Trophoblast cell (in vitro differentiated cells and primary cell): ENCODE measurements around the gene MPV17.
A peak's percentile ranks its signal among the peaks of the same experiment; 100 is the strongest.

Experiments
- DNase-seq, 2 donors: peaks; one replicate each; pipeline ENCODE4 v3.0.0-alpha.2; 2016
- H2AFZ ChIP-seq: 2 replicates; pipeline ENCODE4 v1.6.1; 2013; ENCODE audit warnings: low read length, moderate library complexity, mild to moderate bottlenecking; ENCODE audit not compliant: insufficient read depth, poor library complexity
- H2AK5ac ChIP-seq: 2 replicates; pipeline ENCODE4 v1.6.1; 2013; ENCODE audit warnings: mild to moderate bottlenecking, low read length
- H2BK120ac ChIP-seq: 2 replicates; pipeline ENCODE4 v1.6.1; 2013; ENCODE audit warnings: low read length, mild to moderate bottlenecking, moderate library complexity; ENCODE audit not compliant: insufficient read depth, poor library complexity
- H2BK12ac ChIP-seq: 2 replicates; pipeline ENCODE4 v1.6.1; 2013; ENCODE audit warnings: mild to moderate bottlenecking, low read length, moderate library complexity
- H2BK5ac ChIP-seq: 2 replicates; pipeline ENCODE4 v1.6.1; 2013; ENCODE audit warnings: low read length, low read depth, moderate library complexity, mild to moderate bottlenecking; ENCODE audit not compliant: poor library complexity
- H3K14ac ChIP-seq: 2 replicates; pipeline ENCODE4 v1.6.1; 2013; ENCODE audit warnings: mild to moderate bottlenecking, low read length
- H3K18ac ChIP-seq: 2 replicates; pipeline ENCODE4 v1.6.1; 2013; ENCODE audit warnings: mild to moderate bottlenecking, low read length
- H3K23ac ChIP-seq: 2 replicates; pipeline ENCODE4 v1.6.1; 2013; ENCODE audit warnings: low read length
- H3K27ac ChIP-seq: 2 replicates; pipeline ENCODE4 v1.5.1; 2013; ENCODE audit warnings: low read depth, mild to moderate bottlenecking, inconsistent platforms, low read length, moderate library complexity
- H3K27me3 ChIP-seq: 2 replicates; pipeline ENCODE4 v1.6.1; 2013; ENCODE audit warnings: inconsistent platforms, mild to moderate bottlenecking, low read length, moderate library complexity; ENCODE audit not compliant: insufficient read depth
- H3K36me3 ChIP-seq, 2 experiments: 1 replicate in 1 of 2; 2 replicates in 1 of 2; pipeline ENCODE4 v1.6.1; 2013; ENCODE audit warnings: low read length in 2 of 2, mild to moderate bottlenecking in 2 of 2, moderate library complexity in 1 of 2; ENCODE audit not compliant: insufficient read depth in 2 of 2, control insufficient read depth in 1 of 2
- H3K4ac ChIP-seq: 2 replicates; pipeline ENCODE4 v1.6.1; 2013; ENCODE audit warnings: low read depth, mild to moderate bottlenecking, low read length, moderate library complexity
- H3K4me1 ChIP-seq, 2 experiments: 1 replicate in 1 of 2; 2 replicates in 1 of 2; pipeline ENCODE4 v1.6.1; 2013; ENCODE audit warnings: low read length in 2 of 2, mild to moderate bottlenecking in 2 of 2, moderate library complexity in 1 of 2; ENCODE audit not compliant: insufficient read depth in 2 of 2, control insufficient read depth in 1 of 2
- H3K4me2 ChIP-seq: 2 replicates; pipeline ENCODE4 v1.6.1; 2013; ENCODE audit warnings: inconsistent platforms, mild to moderate bottlenecking, low read length, moderate library complexity
- H3K4me3 ChIP-seq: 2 replicates; pipeline ENCODE4 v1.5.1; 2013; ENCODE audit warnings: mild to moderate bottlenecking, low read depth, low read length, inconsistent platforms
- H3K79me1 ChIP-seq: one replicate; pipeline ENCODE4 v1.6.1; 2013; ENCODE audit warnings: low read length
- H3K79me2 ChIP-seq: 2 replicates; pipeline ENCODE4 v1.6.1; 2013; ENCODE audit warnings: low read length, mild to moderate bottlenecking; ENCODE audit not compliant: control insufficient read depth, insufficient read depth, poor library complexity
- H3K9ac ChIP-seq: 2 replicates; pipeline ENCODE4 v1.6.1; 2013; ENCODE audit warnings: mild to moderate bottlenecking, low read length
- H3K9me3 ChIP-seq: 2 replicates; pipeline ENCODE4 v1.6.1; 2013; ENCODE audit warnings: low read depth, mild to moderate bottlenecking, control low read depth, inconsistent platforms, low read length; ENCODE audit not compliant: insufficient read depth
- H4K12ac ChIP-seq: 2 replicates; pipeline ENCODE4 v1.6.1; 2013; ENCODE audit warnings: low read depth, mild to moderate bottlenecking, low read length, moderate library complexity
- H4K8ac ChIP-seq: 2 replicates; pipeline ENCODE4 v1.6.1; 2013; ENCODE audit warnings: low read depth, mild to moderate bottlenecking, low read length, moderate library complexity
- H4K91ac ChIP-seq: one replicate; pipeline ENCODE4 v1.6.1; 2013; ENCODE audit warnings: low read depth, mild to moderate bottlenecking, low read length, moderate library complexity
- WGBS: extraction: QIAGEN DNeasy Blood & Tissue Kit; methylation state at CpG from one replicate; pipeline ENCODE4 v1.1.7; 2013; ENCODE audit warnings: missing lambda C conversion rate; ENCODE audit not compliant: insufficient read length, insufficient coverage; ENCODE audit errors: extremely low coverage; 5-methylcytosine and 5-hydroxymethylcytosine counted together

MPV17 gene

DNA sequence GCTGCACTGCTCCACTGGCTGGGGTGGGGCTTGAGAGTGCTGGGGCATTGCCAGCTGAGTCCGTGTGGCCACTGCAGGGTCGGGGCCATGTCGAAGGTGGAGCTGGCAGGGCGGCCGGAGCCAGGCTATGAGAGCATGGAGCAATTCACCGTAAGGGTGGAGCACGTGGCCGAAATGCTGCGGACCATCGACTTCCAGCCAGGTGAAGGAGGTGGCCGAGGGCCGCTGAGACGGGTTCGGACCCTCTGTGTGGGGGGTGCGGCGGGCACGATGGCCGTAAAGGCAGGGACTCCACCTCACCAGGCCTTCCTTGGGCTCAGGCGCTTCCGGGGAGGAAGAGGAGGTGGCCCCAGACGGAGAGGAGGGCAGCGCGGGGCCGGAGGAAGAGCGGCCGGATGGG lies 16.8 kb downstream of the MPV17 start:
- H3K9me3 ChIP-seq: peaks cover 6% of the 10 kb centered on the region
- H3K14ac ChIP-seq: no peak overlapping the region
- H3K79me2 ChIP-seq: no peaks in the 10 kb centered on the region
- H3K9ac ChIP-seq: no peak overlapping the region
- H2AFZ ChIP-seq: no peak overlapping the region
- no peak overlapping the region for H2BK5ac ChIP-seq
- WGBS: no CpG with 5 or more reads among the region's 26 CpGs
- no peak overlapping the region for H3K4me3 ChIP-seq
- H3K27ac ChIP-seq: no peak overlapping the region
- H3K79me1 ChIP-seq: no peaks in the 10 kb centered on the region
- H4K91ac ChIP-seq: no peak overlapping the region
- DNase-seq: no peak
- no peak overlapping the region for H2BK12ac ChIP-seq
- no peak overlapping the region for H2AK5ac ChIP-seq
- peaks cover 3% of the 10 kb centered on the region in 2 experiments for H3K36me3 ChIP-seq
- H3K23ac ChIP-seq: no peak overlapping the region
- H3K4ac ChIP-seq: no peak overlapping the region
- no peak overlapping the region for H4K12ac ChIP-seq
- H2BK120ac ChIP-seq: no peak overlapping the region
- H3K18ac ChIP-seq: no peak overlapping the region
- H4K8ac ChIP-seq: no peak overlapping the region
- H3K4me2 ChIP-seq: no peak overlapping the region
- peaks cover 0 to 10% of the 10 kb centered on the region in 2 experiments for H3K4me1 ChIP-seq
- peaks cover 31% of the 10 kb centered on the region for H3K27me3 ChIP-seq

GRCh38 chr2:27305516-27305915 lies 17.4 kb downstream of the MPV17 start:
- Histone ChIP-seq H2AK5ac (no peak overlapping the region), H4K12ac (no peak overlapping the region), H2BK12ac (no peak overlapping the region), H3K27me3 (peaks cover 31% of the 10 kb centered on the region), H3K27ac (no peak overlapping the region), H3K23ac (no peak overlapping the region), H3K4me3 (no peak overlapping the region), H4K8ac (no peak overlapping the region), H3K79me2 (no peaks in the 10 kb centered on the region), H3K14ac (no peak overlapping the region), H4K91ac (no peak overlapping the region), H2AFZ (no peak overlapping the region), H3K9ac (no peak overlapping the region), H2BK5ac (no peak overlapping the region), H3K4me1 (peaks cover 0 to 10% of the 10 kb centered on the region in 2 experiments), H3K79me1 (no peaks in the 10 kb centered on the region), H3K4ac (no peak overlapping the region), H3K9me3 (peaks cover 6% of the 10 kb centered on the region), H2BK120ac (no peak overlapping the region), H3K18ac (no peak overlapping the region), H3K36me3 (peaks cover 3% of the 10 kb centered on the region in 2 experiments), H3K4me2 (no peak overlapping the region)
- no CpG with 5 or more reads among the region's 16 CpGs for WGBS
- DNase-seq: no peak

DNA sequence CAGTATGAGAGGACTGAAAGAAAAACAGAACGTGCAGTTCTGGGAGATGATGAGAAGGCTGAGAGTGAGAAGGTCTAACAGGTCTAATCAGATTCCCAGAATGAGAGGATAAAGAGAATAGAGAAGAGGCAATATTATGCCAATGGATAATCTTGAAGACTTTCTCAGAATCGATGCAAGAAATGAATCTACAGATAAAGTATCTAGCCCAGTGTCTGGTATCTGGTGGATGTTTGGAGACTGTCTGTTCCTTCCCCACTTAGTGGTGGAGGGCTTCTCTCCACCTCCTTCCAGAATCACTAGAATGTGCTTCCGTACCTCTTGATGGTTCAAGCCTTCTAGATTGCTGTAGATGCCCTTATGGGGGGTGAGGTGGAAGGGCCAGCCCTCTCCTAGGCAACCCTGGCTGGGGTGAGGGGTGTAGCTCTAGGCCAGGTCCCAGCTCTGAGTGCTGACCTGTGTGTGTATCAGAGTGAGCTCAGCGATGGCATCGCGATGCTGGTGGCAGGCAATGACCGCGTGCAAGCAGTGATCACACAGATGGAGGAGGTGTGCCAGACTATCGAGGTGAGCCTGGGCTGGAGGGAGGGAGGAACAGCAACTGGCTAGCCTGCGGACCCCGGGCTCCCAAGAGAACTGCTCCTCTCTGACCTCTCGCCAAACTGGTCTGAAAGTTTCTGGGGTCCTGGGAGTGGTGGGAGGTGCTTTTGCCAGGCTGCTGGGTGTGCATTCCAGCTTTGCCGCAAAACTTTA lies 18.2 kb downstream of the MPV17 start:
- no peaks in the 10 kb centered on the region for H3K79me1 ChIP-seq
- H3K9me3 ChIP-seq: peaks cover 6% of the 10 kb centered on the region
- no peak overlapping the region for H3K23ac ChIP-seq
- H3K4me3 ChIP-seq: no peak overlapping the region
- H3K36me3 ChIP-seq: peaks cover under 1 to 2% of the 10 kb centered on the region in 2 experiments
- no peak overlapping the region for H3K4me2 ChIP-seq
- no peak overlapping the region for H4K8ac ChIP-seq
- no peak overlapping the region for H4K12ac ChIP-seq
- no peak overlapping the region for H3K14ac ChIP-seq
- peaks cover 31% of the 10 kb centered on the region for H3K27me3 ChIP-seq
- no peak overlapping the region for H2AFZ ChIP-seq
- H3K4ac ChIP-seq: no peak overlapping the region
- no peak overlapping the region for H4K91ac ChIP-seq
- no peak overlapping the region for H2BK12ac ChIP-seq
- H3K4me1 ChIP-seq: peaks cover 0 to 10% of the 10 kb centered on the region in 2 experiments
- no CpG with 5 or more reads among the region's 13 CpGs for WGBS
- no peak overlapping the region for H3K27ac ChIP-seq
- no peak overlapping the region for H3K18ac ChIP-seq
- H2AK5ac ChIP-seq: no peak overlapping the region
- H3K79me2 ChIP-seq: no peaks in the 10 kb centered on the region
- no peak overlapping the region for H3K9ac ChIP-seq
- H2BK5ac ChIP-seq: no peak overlapping the region
- no peak overlapping the region for H2BK120ac ChIP-seq
- no peak for DNase-seq

- no CpG with 5 or more reads among the region's 25 CpGs for WGBS
- H3K36me3 ChIP-seq: no peaks in the 10 kb centered on the region
- H3K79me1 ChIP-seq: no peaks in the 10 kb centered on the region
Measured at GRCh38 chr2:27303093-27304025, 19.5 kb downstream of the MPV17 start.

More at GRCh38 chr2:27303093-27304025, 19.5 kb downstream of the MPV17 start:
- no peak overlapping the region for H3K27ac ChIP-seq
- peak; percentile 58 to 91 for DNase-seq
- H2BK12ac ChIP-seq: no peak overlapping the region
- H3K9me3 ChIP-seq: peaks cover 6% of the 10 kb centered on the region
- no peak overlapping the region for H2AK5ac ChIP-seq
- H3K4ac ChIP-seq: no peak overlapping the region
- no peak overlapping the region for H3K4me2 ChIP-seq
- no peak overlapping the region for H3K18ac ChIP-seq
- H3K27me3 ChIP-seq: peaks cover 31% of the 10 kb centered on the region
- H3K9ac ChIP-seq: no peak overlapping the region
- H4K8ac ChIP-seq: peak overlapping the region; percentile 37
- H3K14ac ChIP-seq: no peak overlapping the region
- H4K12ac ChIP-seq: no peak overlapping the region
- H3K4me3 ChIP-seq: no peak overlapping the region
- H3K4me1 ChIP-seq: peaks cover 0 to 9% of the 10 kb centered on the region in 2 experiments
- no peak overlapping the region for H3K23ac ChIP-seq
- peak overlapping the region; percentile 47 for H2AFZ ChIP-seq
- H2BK120ac ChIP-seq: no peak overlapping the region
- no peaks in the 10 kb centered on the region for H3K79me2 ChIP-seq
- no peak overlapping the region for H2BK5ac ChIP-seq
- H4K91ac ChIP-seq: no peak overlapping the region
